HepG2 (cell line): ENCODE measurements around the gene AATF.

ENCODE experiments used
- ATF1 ChIP-seq: IDR thresholded peaks from 2 replicates; pipeline ENCODE4 v1.6.1; 2016; ENCODE audit warnings: mild to moderate bottlenecking, control low read depth
- E2F1 ChIP-seq: sonication (generic); formaldehyde crosslinking; IDR thresholded peaks from 2 replicates; pipeline ENCODE4 v1.5.0; 2020; ENCODE audit warnings: missing genetic modification reagents
- SNRNP70 ChIP-seq: fragments of 200-400 bp; formaldehyde crosslinking; IDR thresholded peaks from 2 replicates; pipeline ENCODE4 v1.6.1; 2017; ENCODE audit warnings: mild to moderate bottlenecking, low read depth, low read length, moderate library complexity
- TAF1 ChIP-seq: sonication (generic); formaldehyde crosslinking; IDR thresholded peaks from 2 replicates; pipeline ENCODE4 v1.4.0; 2020; ENCODE audit warnings: missing genetic modification reagents
- ZBTB7A ChIP-seq: sonication (generic); formaldehyde crosslinking; IDR thresholded peaks from 2 replicates; pipeline ENCODE4 v1.8.0; 2022; ENCODE audit warnings: mild to moderate bottlenecking, missing genetic modification reagents
- ZNF274 ChIP-seq: sonication (generic); formaldehyde crosslinking; IDR thresholded peaks from 2 replicates; pipeline ENCODE4 v1.5.1; 2020; ENCODE audit warnings: mild to moderate bottlenecking, missing genetic modification reagents
- ZNF275 ChIP-seq: sonication (generic); formaldehyde crosslinking; IDR thresholded peaks from 2 replicates; pipeline ENCODE4 v1.8.0; 2022; ENCODE audit warnings: missing genetic modification reagents, mild to moderate bottlenecking, inconsistent platforms, borderline replicate concordance
- ZNF451 ChIP-seq: sonication (generic); formaldehyde crosslinking; IDR thresholded peaks from 2 replicates; pipeline ENCODE4 v1.5.0; 2020; ENCODE audit warnings: mild to moderate bottlenecking, missing genetic modification reagents

- TF ChIP-seq ZBTB7A (CRISPR knock-in tag) (no peak), TAF1 (CRISPR knock-in tag) (no peak), SNRNP70 (no peak), ATF1 (CRISPR knock-in tag) (no peak), ZNF274 (no peak), ZNF275 (CRISPR knock-in tag) (no peak), ZNF451 (CRISPR knock-in tag) (no peak), E2F1 (no peak)
These were observed 130.4 kb downstream of the AATF start for GRCh38 chr17:37079065-37079708.
